Activated T-cell treated with anti-CD3 and anti-CD28 coated beads for 48 hours (primary cell): ENCODE data around the gene MOSMO.
A peak's percentile ranks its signal among the peaks of the same experiment; 100 is the strongest.

Experiments used
- DNase-seq: peaks from one replicate; pipeline ENCODE4 v3.0.0-alpha.2; 2020; ENCODE audit warnings: low read depth

Gene MOSMO

DNA sequence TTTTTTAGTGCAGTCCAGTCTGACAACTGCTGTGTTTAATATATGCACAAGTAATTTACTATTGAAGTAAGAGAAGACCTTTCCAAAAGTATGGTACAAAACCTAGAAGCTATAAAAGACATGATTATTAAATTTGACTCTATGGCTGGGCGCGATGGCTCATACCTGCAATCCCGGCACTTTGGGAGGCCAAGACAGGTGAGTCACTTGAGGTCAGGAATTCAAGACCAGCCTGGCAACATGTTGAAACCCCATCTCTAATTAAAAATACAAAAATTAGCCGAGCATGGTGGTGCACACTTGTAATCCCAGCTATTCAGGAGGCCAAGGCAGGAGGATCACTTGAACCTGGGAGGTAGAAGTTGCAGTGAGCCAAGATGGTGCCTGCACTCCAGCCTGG, 43.1 kb downstream of the MOSMO start:
- DNase-seq: no peak

DNA sequence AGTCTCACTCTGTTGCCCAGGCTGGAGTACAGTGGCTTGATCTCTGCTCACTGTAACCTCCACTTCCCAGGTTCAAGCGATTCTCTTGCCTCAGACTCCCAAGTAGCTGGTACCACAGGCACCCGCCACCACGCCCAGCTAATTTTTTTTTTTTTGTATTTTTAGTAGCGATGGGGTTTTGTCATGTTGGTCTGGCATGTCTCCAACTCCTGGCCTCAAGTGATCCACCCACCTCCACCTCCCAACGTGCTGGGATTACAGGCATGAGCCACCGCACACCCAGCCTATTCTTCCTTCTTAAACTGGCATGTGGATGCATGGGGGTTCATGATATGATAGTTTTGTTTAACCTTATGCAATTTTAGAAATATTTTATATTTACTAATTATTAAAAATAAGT, 45.1 kb downstream of the MOSMO start:
- DNase-seq: no peak

DNA sequence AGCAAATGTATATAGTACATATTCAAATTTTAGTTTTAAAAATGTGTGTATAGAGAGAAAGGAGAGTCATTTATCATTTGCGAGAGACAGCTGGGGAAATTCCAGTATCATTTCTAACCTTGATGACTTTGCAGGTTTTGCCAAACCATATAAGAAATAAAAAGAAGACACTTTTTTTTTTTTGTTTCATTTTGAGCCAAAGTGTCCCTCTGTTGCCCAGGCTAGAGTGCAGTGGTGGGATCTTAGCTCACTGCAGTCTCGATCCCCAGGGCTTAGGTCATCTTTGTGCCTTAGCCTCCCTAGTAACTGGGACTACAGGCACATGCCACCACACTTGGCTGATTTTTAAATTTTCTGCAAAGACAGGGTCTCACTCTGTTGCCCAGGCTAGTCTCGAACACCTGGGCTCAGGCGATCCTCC, 46.0 kb downstream of the MOSMO start:
- DNase-seq: no peak

DNA sequence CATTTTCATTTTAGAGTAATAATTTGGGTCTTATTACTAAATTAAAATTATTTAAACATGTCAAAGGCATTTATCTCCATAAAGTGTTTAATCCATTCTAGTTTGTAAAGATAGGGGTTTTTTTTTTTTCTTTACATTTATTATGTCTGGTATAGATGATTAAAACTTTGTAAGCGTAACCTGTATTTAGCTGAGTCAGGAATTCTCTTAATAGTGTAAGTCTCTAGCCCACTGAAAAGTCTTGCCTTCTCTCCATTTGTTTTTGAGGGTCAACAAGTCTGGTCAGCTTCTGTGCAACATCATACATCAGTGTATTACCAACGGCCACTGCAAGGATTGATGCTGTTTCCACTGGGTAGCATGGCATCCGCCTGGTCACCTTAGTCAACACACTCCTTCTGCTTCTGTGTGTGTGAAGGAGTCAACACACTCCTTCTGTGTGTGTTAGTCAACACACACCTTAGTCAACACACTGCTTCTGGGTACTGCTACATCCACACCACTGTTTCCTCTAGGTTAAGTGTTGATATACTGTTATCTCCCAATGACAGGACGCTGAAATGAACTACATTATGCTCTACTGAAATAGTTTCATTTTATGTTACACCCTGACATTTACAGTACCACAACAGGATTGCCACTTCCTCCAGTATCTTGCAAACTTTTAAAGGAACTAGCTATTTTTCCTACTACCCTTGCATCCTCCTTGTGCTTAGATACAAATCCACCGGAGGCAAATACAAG, 47.1 kb downstream of the MOSMO start:
- no peak for DNase-seq

DNA sequence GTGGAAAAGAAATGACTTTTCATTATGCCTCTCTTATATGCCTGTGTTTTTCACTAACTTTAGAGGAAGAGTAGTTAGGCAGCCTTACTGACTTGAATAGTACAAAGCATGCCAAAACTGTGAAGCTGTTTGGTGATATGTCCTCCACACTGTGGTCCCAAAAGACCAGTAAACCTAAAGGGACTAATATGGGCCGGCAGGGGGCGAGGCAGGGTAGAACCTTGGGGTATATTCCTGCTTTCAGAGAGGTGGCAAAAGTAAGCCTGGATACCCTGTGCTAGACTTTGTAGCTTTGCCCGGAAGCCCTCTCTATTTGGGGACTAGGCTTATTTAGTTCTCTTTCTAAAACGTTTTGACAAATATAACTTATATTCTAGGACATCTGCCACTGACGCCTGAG, 48.0 kb downstream of the MOSMO start:
- no peak for DNase-seq

DNA sequence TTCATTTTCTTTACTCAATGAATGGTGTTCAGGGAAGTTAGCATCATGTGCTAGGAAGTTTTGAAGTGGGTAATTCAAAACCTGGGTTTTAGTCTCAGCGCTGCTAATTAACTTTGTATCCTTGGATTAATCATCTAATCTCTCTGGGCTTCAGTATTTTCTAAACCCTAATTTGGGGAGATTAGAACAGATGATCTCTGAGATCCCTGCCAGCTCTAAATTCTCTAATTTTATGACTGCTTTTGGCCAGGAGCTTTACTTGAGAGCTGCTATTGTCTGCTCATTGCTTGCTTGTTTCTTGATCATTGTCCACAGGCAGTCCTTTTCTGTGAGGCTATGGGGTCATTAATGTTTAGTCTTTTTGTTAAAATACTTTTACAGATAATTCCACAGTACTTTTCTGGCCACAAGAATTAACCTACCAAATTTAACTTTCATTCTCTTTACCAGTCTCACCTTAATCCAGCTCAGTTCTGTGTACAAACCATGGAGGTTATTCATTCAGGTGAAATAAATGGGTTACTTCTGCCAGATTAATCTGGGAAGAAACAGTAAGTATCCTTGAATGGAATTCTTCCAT, 56.1 kb downstream of the MOSMO start:
- DNase-seq: no peak

DNA sequence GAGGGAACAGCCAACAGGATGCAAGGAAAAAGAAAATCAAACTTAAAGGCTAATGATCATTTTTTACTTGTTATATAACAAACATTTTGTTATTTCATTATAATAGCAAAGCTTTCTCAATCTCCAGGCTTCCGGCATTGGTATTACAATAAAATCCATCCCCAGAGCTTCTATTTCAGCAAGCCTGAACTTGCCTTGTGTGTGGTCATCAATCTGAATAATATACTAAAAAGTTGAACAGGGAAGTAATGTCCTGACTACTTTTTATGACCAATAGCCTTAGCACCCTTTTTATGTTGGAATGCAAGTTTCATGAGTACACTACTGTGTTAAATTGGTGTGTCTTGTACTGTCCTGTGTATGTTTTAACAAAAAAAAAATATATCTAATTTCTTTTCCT, 57.3 kb downstream of the MOSMO start:
- DNase-seq: no peak

DNA sequence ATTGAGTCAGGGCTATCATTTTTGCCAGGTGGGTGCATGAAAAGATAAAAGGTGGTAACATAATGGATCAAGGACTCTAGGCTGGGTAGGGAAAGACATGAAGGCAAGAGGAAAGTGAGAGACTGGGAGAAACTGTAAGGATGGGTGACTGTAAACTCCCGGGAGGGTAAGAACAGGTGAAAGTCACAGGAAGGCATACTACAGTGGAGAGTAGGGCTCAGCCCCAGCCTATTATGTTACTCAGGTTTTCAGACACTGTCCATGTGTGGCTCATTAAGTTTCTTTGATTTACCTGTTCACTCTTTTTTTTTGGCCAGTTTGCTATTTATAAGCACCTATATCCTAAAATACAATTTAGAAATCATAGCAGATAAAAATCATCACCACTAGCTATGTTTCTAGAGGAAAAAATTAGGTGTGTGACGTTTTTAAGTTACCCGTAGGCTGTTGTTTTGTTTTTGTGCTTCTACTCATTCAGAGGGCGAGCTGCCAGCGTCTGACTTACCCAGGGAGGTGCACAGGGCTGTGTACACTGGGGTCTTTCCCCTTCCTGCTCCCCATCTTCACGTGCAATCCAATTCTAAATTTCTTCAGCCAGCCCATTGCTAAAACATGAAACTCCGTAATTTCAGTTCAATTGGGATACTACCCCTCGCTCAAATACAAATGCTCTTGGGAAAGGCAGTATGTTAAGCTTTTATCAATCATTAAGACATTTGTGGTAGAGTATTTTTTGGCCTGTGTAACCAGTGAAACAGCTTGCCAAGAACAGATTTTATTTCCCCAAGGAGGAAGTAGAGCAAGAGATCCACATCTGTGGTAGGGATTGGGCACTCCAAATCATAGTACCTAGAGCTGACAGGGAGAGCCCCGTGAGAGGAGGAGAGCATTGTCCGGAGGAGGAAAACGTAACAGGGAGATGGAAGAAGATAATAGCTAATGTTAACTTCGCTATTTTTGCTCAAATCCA, 62.7 kb downstream of the MOSMO start:
- DNase-seq: no peak

DNA sequence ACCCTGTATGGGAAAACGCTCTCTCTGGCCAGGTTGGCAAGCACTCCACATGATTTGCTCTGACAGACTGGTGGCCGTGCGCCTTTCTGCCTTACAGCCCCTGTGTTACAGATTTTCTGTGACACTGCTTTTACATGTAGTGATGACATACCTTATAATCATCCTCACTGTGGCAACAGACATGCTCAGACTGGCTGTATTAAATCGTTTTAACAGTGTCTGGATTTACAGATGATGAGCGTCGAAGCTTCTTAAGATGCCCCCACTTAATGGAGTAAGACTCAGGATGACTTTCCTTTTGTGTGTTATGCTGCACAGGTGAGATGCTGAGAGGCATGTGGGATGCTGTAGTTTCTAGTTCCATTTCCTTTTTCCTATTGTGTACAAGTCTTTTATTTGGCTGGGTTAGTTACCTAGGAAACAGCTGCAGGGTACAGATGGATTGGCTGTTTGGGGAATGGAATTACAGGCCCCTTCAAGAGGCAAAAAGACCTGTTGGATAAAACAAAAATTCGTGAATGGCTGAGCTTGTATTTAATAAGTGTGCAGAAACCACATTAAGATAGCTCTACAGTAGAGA, 63.5 kb downstream of the MOSMO start:
- DNase-seq: no peak

DNA sequence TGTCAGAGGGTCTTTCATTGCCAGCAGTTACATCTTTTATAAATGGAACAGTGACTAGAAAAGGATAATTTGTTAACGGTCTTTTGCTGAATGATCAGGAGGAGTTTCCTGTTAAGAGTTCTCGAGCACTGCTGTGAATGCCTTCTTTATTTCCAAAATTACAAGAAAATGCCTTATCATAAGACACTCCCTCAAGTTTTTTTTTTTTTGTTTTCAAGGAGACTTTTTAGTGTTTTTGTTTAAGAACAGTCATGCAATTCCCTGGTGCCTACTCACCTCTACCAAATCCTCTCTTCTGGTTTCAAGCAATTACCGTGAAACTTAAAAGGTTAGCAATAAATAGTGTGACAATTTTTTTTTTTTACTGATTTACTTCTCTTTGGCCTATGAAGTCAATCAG, 65.4 kb downstream of the MOSMO start:
- DNase-seq: no peak

DNA sequence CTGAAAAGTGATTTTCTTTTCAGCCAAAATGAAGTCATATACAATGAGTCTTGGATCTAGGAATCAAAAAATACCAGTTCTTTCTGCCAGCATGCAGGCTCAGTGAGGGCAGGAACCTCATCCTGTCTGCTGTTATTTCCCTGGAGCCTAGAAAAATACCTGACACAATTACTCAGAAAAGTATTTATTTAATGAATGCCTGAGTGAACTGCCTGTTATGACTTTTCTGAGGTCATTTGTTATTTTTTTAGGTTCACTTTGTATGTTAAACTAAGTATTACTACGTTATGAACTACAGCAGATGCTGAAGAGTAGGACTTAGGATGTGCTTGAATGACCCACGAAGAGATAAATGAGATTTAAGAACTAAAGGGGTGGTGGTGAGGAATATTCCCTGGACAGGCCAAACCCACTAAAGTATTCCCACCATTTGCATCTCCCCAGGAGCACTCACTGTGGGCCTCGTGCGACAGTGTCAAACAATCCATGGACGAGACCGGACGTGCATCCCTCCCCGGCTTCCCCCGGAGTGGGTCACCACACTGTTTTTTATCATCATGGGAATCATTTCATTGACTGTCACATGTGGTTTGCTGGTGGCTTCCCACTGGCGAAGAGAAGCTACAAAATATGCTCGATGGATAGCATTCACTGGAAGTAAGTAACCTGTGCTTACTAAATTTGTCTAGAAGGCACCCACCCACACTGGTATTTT, 67.3 kb downstream of the MOSMO start:
- no peak for DNase-seq

DNA sequence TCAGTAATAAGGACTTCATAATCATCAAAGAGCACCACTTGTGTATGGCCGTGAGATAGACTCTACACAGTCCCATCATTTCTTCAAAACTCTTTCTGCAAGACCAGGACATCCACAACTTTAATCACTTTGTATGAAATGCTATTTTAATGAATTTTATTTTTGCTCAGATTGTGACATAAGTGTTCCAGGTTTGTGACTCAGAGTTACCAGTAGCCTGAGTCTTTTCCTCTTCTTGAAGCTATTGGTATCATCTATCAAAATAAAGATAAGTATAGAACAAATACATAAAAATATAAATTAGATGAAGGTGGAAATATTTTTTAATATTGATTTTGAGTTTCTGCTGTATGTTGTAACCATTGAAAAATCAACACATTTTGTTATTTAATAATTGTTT, 67.9 kb downstream of the MOSMO start:
- DNase-seq: no peak

DNA sequence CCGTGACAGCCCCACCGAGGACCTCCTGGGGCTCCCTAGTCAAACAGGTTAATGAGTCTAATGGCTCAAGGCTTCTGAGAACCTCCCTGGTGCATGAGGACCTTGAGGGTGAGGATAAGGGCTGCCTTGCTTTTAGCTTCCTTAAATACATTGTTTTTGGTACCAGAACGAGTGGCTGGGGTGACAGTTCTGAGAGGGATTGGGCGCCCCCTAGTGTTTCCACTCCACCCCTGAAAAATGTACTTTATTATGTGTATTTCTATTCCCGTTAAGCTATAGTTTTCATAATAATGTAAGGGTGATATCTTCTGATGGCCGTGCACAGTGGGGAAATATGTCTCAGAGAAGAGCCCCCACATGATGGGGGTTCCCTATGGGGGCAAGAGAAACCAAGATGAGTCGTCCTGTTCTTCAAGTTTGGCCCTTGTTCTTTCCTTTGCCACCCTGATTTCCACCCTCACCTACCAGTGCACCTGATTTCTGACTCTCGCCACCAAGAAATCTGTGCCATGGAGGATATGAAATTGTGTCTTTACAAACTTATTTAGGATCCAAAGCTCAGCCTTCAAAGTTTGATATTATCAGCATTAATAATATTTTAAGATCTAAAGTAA, 69.9 kb downstream of the MOSMO start:
- peak; percentile 48 for DNase-seq

DNA sequence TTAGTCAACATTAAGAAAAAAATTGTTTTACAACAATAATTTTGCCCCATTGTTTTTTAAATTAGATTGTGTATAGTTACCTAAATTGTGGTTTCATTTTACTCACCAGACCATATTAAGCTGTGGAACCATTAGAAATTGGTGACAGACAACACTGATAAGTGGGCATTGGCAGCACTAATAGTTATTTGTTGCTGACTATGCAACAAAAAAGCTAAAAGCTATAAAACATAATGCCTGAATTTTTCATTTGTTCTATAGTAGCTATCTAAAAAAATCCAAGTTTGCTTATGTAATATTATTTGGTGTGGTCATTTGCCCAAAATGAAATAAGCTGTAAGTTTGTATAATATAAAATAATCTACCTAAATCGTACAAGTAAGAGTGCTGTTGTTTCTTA, 70.7 kb downstream of the MOSMO start:
- no peak for DNase-seq

DNA sequence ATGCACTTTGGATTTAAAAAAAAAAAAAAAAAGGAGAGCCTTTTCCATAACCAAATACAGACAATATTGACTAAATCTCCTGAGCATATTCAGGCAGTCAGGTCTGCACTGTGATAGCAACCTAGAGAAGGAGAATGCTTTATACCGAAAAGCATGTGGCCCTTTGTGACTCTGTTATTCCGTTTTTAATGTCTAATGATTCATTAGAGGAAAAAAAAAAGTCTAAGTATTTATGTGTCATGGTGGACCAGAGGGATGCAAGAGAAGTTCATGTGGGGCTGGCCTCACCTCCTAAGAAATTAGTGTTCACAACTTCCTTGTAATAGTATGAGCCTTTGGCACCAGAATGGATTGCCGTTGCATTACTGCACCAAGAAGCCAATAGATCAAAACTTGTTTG, 73.1 kb downstream of the MOSMO start:
- DNase-seq: no peak

DNA sequence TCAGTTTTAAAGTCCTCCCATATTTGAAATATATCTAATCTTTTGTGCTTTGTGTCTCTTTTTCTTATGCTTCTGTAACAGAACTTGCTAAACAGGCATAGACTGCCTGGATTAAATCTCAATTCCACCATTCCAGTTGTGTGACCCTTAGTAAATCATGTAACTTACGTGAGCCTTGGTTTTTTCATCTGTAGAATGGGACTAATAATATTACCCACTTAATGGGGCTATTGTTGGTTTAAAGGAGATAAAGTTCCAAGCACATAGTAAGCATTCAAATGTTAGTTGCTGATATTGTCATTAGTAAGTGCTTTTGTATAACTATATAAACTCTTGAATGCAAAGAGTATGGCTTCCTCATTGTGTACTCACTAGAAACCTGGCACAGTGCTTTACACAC, 78.5 kb downstream of the MOSMO start:
- DNase-seq: no peak

DNA sequence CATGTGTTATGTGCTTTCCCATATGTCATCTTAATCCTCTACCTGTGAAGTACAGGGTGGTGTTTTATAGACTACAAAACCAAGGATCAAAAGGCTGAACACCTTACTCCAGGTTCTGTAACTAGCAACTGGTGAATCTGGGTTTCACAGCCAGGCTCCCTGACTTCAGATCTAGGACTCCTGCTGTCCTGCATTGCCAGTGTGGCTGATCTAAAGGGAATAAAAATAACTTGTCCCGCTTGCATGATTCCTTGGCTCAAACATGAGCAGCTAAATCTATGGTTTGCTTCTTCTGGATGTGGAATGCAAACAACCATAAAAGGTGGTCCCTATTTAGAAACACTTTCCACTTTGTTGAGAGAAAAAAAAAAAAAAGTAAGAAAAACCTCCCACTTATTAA, 80.7 kb downstream of the MOSMO start:
- no peak for DNase-seq

DNA sequence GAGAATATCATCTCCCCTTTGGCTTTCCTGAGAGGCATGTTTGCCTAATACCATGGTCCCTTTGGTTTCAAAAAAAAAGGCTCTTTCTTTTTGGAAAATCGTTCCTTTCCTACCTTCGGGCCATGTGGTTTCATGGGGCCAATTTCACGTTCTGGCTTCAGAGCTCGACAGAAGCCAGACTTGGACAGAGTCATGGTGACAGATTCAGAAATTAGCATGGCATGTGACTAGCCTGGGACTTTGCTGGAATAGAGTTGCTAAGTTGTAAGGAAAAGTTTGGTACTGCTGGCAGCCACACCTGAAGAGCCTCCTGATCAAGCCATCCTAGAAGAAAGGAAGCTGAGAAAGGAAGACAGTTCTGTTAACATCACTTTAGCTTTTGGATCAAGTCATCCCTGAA, 82.0 kb downstream of the MOSMO start:
- no peak for DNase-seq

DNA sequence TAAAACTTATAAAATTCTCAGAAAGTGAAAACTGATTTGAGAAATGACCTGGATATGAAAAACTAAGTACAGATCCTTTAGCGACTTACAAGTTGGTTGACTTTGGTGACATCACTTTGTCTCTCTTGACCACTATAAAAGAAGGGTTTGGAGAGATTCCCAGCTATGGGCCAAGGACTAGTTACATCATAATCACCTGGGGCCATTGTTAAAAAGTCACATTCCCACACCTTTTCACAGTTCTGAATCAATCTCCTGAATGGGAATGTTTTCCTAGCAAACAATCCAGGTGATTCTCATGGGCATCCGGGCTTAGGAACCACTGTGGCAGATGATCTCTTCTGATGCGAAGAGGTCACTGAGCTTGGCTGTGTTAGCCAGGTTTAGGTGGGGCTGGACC, 83.8 kb downstream of the MOSMO start:
- DNase-seq: no peak

DNA sequence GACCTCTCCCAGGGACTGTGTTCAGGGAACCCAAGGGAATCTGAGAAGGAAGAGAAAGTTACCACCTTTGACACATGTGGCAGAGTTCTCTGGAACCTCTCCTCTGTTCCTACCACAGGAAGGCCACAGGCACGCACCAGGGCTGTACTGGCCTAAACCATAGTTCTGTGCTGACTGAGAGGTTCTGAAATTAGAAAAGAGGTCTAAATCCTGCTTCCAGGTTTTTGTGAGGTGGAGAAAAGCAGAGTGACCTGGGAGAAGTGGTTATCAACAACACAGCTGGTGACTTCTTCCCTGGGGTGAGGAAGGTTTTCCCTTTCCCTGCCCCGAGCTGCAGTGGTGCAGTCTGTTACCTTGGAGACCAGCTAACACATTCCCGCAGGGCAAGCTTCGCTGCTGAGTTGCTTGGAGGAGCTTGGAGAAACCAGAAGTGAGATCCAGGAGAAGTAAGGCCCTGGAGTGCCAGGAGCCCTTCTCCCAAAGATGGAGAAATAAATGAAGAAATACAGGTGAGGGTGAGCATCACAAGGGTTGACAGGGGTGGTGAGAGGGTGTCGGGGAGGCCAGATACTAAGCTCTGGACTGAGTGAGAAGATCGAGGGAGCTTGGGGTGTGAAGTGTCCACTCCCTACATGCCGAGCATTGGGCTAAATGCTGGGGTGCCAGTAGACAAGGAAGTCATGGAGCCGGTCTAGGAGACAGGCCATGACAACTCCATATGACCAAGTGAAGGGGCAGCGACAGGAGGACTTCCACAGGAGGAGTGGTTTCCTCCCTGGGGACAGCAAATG, 84.4 kb downstream of the MOSMO start, which contains the start of gene VWA3A:
TSS of gene VWA3A (plus strand) at position 399 of the 791 bp plus-strand sequence. CDS start at position 496, 97 bp downstream.
- DNase-seq: no peak

DNA sequence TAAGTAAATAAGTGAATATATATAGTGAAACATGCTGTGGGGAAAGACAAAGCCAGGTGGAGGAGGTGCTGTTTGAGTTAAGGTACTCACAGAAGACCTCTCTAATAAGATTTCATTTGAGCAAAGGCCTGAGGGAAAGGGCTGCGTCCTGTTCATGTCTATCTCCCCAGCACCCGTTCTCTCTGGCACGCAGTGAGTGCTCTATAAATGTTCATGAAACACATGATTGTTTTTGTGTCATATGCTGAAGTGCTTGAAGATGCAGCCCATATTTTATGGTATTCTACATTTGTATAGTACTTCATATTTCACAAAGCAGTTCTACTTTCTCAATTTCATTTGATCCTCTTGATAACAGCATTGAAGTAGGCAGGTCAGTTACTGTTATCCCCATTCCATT, 85.4 kb downstream of the MOSMO start:
- DNase-seq: no peak
